HG03135 (cell line): ENCODE data around the gene UBASH3B.
"Not testable (repeated sequence)": the region's sequence is repeated elsewhere in the genome, so short reads cannot be mapped to it uniquely, and the experiment has no call there.

Source experiments
- ATAC-seq: cut with Tn5 transposase; IDR thresholded peaks from one replicate; pipeline ENCODE4 v1.9.1; 2021; ENCODE audit warnings: mild to moderate bottlenecking, moderate library complexity; ENCODE audit not compliant: unreplicated experiment

UBASH3B gene

GRCh38 chr11:122807731-122808477 lies 152.4 kb downstream of the UBASH3B start:
- no peak for ATAC-seq

- ATAC-seq = no peak
These were observed 153.0 kb downstream of the UBASH3B start for GRCh38 chr11:122808478-122808869.

- ATAC-seq = no peak
These were observed 154.3 kb downstream of the UBASH3B start for GRCh38 chr11:122809866-122810265.

GRCh38 chr11:122811721-122812120 lies 156.2 kb downstream of the UBASH3B start:
- no peak for ATAC-seq

- no peak for ATAC-seq
These were observed 157.1 kb downstream of the UBASH3B start for GRCh38 chr11:122812638-122813037.

GRCh38 chr11:122813176-122813893 lies 157.8 kb downstream of the UBASH3B start:
- ATAC-seq = no peak

GRCh38 chr11:122813894-122814270 lies 158.4 kb downstream of the UBASH3B start:
- ATAC-seq = no peak

- ATAC-seq = no peak
These were observed 158.9 kb downstream of the UBASH3B start for GRCh38 chr11:122814401-122814800.

- no peak for ATAC-seq
These were observed 160.4 kb downstream of the UBASH3B start for GRCh38 chr11:122815900-122816299.

GRCh38 chr11:122816761-122817520 lies 161.4 kb downstream of the UBASH3B start:
- no peak for ATAC-seq

- ATAC-seq = no peak
These were observed 164.6 kb downstream of the UBASH3B start for GRCh38 chr11:122820158-122820557.

GRCh38 chr11:122821169-122821568 lies 165.6 kb downstream of the UBASH3B start:
- no peak for ATAC-seq

- no peak for ATAC-seq
These were observed 166.7 kb downstream of the UBASH3B start for GRCh38 chr11:122822241-122822640.

- ATAC-seq = no peak
These were observed 168.0 kb downstream of the UBASH3B start for GRCh38 chr11:122823564-122823963.

GRCh38 chr11:122829371-122829770 lies 173.8 kb downstream of the UBASH3B start:
- not testable (repeated sequence) for ATAC-seq

- not testable (repeated sequence) for ATAC-seq
These were observed 176.8 kb downstream of the UBASH3B start for GRCh38 chr11:122832297-122832696.

- no peak for ATAC-seq
These were observed 177.4 kb downstream of the UBASH3B start for GRCh38 chr11:122832721-122833470.

- no peak for ATAC-seq
These were observed 178.4 kb downstream of the UBASH3B start for GRCh38 chr11:122833846-122834464.

GRCh38 chr11:122836916-122837315 lies 181.4 kb downstream of the UBASH3B start:
- no peak for ATAC-seq

GRCh38 chr11:122837528-122838346 lies 182.2 kb downstream of the UBASH3B start:
- ATAC-seq = no peak
